GM12891 (cell line): Measurements from ENCODE around the gene SLC15A5.

ENCODE experiments used
- POLR2A ChIP-seq: IDR thresholded peaks from 2 replicates; pipeline ENCODE4 v1.6.1; 2011; ENCODE audit warnings: low read depth, low read length, control low read depth
- POLR2AphosphoS5 ChIP-seq: IDR thresholded peaks from 2 replicates; pipeline ENCODE4 v1.6.1; 2011; ENCODE audit warnings: low read depth, low read length, control low read depth

GRCh38 chr12:16282978-16283377 is 5.5 kb upstream of the SLC15A5 start:
- no peak for TF ChIP-seq POLR2A
- TF ChIP-seq POLR2AphosphoS5 = no peak
